GM19240 (cell line): ENCODE data around the gene DNAH2.

ENCODE experiments used
- DNase-seq: peaks from one replicate; pipeline ENCODE4 v3.0.0; 2011; ENCODE audit warnings: low spot score; ENCODE audit not compliant: insufficient read length

DNAH2 gene

GRCh38 chr17:7849130-7849750, 131.7 kb downstream of the DNAH2 start:
- DNase-seq = no peak

GRCh38 chr17:7849751-7850504, 132.4 kb downstream of the DNAH2 start:
- no peak for DNase-seq

GRCh38 chr17:7850701-7851437, 133.3 kb downstream of the DNAH2 start:
- DNase-seq = no peak

DNA sequence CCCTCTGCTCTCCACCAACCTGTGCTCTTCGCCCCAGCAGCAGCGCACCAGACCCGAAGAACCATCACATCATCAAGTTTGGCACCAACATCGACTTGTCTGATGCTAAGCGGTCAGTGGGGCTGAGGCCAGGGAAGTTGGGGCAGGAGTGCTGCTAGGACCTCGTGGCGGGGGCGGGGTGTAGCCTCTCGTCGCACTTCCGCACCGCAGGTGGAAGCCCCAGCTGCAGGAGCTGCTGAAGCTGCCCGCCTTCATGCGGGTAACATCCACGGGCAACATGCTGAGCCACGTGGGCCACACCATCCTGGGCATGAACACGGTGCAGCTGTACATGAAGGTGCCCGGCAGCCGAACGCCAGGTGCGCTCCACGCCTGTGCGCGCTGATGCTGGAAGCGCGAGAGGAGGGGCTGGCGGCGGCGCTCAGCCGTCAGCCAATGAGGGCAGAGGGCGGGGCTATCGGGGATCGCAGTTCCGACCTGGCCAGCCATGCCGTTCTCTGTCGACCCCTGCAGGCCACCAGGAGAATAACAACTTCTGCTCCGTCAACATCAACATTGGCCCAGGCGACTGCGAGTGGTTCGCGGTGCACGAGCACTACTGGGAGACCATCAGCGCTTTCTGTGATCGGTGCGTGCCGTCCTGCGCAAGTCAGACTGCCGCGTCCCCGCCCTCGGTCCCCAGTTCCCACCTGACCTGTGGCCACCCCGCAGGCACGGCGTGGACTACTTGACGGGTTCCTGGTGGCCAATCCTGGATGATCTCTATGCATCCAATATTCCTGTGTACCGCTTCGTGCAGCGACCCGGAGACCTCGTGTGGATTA, 134.1 kb downstream of the DNAH2 start:
- peak; percentile 92 for DNase-seq

DNA sequence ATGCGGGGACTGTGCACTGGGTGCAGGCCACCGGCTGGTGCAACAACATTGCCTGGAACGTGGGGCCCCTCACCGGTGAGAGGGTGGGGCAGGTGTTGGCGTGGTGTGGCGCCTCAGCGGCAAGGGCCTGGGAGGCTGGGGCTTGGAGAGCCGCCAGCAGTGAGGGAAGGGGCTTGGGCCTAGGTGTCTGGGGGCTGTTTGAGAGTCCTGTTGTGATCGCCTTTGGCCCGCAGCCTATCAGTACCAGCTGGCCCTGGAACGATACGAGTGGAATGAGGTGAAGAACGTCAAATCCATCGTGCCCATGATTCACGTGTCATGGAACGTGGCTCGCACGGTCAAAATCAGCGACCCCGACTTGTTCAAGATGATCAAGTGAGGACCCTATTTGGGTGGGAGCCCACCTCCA, 134.7 kb downstream of the DNAH2 start:
- no peak for DNase-seq

DNA sequence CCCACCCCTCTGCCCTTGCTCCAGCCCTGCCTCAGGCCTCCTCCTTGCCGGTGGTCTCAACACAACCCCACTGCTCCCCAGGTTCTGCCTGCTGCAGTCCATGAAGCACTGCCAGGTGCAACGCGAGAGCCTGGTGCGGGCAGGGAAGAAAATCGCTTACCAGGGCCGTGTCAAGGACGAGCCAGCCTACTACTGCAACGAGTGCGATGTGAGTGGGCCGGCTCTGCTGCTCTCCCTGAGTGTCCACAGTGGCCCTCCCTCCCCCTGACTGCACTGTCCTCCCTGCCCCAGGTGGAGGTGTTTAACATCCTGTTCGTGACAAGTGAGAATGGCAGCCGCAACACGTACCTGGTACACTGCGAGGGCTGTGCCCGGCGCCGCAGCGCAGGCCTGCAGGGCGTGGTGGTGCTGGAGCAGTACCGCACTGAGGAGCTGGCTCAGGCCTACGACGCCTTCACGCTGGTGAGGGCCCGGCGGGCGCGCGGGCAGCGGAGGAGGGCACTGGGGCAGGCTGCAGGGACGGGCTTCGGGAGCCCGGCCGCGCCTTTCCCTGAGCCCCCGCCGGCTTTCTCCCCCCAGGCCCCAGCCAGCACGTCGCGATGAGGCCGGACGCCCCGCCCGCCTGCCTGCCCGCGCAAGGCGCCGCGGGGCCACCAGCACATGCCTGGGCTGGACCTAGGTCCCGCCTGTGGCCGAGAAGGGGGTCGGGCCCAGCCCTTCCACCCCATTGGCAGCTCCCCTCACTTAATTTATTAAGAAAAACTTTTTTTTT, 135.6 kb downstream of the DNAH2 start:
- DNase-seq = no peak

DNA sequence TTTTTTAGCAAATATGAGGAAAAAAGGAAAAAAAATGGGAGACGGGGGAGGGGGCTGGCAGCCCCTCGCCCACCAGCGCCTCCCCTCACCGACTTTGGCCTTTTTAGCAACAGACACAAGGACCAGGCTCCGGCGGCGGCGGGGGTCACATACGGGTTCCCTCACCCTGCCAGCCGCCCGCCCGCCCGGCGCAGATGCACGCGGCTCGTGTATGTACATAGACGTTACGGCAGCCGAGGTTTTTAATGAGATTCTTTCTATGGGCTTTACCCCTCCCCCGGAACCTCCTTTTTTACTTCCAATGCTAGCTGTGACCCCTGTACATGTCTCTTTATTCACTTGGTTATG, 136.1 kb downstream of the DNAH2 start:
- DNase-seq = no peak

- no peak for DNase-seq
Measured at GRCh38 chr17:7854078-7854777, 136.7 kb downstream of the DNAH2 start.

DNA sequence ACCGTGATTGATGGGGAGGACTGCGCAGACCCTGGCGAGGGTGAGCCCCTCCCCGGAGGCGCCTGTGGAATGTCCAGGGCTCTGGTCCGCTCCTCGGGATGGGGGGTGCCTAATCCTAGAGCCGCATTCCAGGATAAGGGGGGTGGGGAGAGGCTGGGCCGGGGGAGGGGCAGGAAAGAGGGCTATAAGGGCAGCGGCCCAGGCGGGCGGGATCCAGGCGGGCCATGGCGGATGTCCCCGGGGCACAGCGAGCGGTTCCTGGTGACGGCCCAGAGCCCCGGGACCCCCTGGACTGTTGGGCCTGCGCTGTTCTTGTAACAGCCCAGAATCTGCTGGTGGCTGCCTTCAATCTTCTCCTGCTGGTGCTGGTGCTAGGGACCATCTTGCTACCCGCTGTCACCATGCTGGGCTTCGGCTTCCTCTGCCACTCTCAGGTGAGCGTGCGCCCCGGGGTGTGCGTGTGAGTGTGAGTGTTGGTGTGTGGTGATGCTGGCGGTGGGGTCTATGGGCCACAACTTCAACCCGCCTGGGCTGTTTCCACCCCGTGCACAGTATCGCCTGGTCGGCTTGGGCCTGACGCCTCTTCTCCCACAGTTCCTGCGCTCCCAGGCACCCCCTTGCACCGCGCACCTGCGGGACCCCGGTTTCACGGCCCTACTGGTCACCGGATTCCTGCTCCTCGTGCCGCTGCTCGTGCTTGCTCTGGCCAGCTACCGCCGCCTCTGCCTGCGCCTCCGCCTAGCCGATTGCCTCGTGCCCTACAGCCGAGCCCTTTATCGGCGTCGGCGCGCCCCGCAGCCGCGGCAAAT, 137.5 kb downstream of the DNAH2 start, which contains the start of gene TMEM88:
Gene TMEM88 (plus strand): TSS at position 216 of the 809 bp plus-strand sequence. CDS start 9 bp downstream, at position 225.
- DNase-seq = no peak

GRCh38 chr17:7855660-7856010, 138.1 kb downstream of the DNAH2 start:
- no peak for DNase-seq

DNA sequence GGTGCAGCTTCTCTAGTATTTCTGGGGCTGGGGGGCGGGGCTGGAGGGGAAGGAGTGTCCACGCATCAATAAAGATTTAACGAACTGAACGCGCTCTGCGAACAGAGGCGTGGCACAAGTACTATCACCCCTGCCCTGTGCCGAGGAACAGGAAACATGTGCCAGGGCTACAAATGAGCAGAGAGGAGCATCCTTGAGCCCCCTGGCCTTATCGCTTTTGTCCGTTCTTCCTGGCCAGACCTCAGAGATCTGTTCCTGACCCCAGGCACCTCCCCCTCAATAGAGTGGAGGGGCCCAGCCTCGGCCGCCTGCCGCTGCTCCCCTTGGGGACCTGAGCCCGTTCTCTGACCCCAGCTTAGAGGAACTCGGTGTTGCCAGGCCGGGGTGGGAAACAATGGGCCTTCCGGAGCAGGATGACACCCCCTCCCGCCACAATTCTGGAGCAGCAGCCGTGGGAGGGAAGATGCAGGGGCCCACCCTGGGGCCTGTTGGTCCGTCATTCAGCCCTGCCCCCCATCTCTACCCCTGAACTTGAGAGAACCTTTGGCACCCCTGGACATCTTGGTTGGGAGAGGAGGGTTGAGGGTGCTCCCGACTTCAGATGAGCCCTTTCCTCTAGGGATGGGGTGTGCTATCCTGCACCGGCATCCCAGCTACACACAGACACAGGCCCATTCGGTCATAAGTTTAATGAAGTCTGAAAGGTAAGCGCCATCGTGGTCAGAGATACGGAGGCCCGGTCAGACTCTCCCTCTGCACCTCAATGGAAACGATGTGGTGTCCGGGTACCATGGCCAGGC, 138.7 kb downstream of the DNAH2 start:
- DNase-seq = no peak

- peak; percentile 95 for DNase-seq
Measured at GRCh38 chr17:7856811-7857712, 139.5 kb downstream of the DNAH2 start, which contains the start of gene NAA38. NAA38 (minus strand) TSS chr17:7857559; CDS start chr17:7857463, 96 bp downstream.

DNA sequence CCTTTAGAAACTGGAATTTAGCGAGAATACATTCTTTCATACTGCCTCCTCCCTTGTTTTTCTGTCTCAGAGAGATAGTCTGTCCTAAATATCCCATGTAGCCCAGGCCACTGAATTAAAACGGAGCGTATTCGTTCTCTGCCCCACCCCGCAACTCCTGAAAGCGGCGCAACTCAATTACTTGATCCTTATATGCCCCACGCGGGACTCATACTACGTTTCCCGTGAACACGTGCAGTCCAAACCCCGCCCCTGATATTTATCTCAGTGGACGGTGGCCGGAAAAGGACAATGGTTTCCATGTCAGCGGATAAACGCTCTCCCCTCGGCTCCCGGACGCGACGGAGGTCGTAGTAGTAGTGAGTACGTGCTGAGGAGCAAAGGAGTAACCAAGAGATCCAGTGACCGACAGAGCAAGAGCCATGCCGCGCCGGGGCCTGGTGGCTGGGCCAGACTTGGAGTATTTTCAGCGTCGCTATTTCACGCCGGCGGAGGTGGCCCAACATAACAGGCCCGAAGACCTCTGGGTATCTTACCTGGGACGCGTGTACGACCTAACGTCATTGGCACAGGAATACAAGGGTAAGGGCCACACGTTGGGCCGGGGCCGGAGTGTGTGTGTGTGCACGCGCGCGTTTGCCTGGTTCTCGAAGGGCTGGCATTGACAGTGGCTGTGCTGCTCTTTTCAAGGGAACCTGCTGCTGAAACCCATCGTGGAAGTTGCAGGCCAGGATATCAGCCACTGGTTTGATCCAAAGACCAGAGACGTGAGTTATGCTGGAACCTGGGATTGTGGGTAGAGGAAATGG, 140.4 kb downstream of the DNAH2 start, which contains the start of gene CYB5D1:
Gene CYB5D1 (plus strand): TSS at position 291 of the 809 bp plus-strand sequence. CDS start 132 bp downstream, at position 423.
- DNase-seq = peak; percentile 57

DNA sequence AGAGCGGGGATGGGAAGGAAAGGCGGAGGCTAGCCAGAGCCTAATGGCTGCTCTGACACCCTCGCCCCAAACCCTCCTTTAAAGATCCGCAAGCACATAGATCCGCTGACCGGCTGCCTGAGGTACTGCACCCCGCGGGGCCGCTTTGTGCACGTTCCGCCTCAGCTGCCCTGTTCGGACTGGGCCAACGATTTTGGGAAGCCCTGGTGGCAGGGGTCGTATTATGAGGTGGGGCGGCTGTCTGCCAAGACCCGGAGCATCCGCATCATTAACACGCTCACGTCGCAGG, 140.9 kb downstream of the DNAH2 start:
- DNase-seq = no peak

- DNase-seq = no peak
Measured at GRCh38 chr17:7859028-7859427, 141.5 kb downstream of the DNAH2 start.

DNA sequence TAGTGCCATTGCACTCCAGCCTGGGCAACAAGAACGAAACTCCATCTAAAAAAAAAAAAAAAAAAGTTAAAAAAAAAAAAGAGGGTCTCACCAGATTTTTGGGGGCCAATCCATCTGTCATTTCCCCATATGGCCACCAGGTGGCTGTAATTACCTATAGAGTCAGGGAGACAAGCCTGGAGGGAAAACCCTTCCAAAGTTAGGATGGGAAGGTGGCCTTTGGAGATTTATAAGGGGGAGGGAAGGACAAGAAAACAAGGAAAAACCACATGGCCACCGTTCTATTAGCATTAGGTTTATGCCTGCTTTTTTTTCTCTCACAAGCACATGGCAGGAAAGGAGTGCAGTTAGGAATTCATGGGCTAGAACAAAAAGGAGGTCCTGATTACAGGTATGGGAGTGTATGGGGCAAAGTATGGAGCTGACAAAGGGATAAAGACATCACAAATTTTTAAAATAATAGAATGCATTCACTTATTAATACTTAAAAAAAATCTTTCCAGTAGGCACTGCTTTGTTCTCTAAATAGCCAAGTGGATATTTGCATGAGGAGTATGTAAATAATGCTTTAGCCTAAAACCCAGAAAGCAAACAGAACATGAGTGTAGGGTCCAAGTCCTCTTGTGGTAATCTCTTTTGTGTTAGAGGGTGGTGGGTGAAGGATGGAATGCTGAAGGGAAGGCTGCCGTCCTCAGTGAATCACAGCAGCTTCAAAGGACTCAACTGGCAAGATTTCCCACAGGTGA, 145.3 kb downstream of the DNAH2 start:
- no peak for DNase-seq
